GM18868 (cell line): ENCODE results near the gene GSC2.

ENCODE experiments used
- ATAC-seq: cut with Tn5 transposase; IDR thresholded peaks from one replicate; pipeline ENCODE4 v1.9.1; 2021; ENCODE audit warnings: mild to moderate bottlenecking, moderate library complexity; ENCODE audit not compliant: unreplicated experiment

The GSC2 gene

DNA sequence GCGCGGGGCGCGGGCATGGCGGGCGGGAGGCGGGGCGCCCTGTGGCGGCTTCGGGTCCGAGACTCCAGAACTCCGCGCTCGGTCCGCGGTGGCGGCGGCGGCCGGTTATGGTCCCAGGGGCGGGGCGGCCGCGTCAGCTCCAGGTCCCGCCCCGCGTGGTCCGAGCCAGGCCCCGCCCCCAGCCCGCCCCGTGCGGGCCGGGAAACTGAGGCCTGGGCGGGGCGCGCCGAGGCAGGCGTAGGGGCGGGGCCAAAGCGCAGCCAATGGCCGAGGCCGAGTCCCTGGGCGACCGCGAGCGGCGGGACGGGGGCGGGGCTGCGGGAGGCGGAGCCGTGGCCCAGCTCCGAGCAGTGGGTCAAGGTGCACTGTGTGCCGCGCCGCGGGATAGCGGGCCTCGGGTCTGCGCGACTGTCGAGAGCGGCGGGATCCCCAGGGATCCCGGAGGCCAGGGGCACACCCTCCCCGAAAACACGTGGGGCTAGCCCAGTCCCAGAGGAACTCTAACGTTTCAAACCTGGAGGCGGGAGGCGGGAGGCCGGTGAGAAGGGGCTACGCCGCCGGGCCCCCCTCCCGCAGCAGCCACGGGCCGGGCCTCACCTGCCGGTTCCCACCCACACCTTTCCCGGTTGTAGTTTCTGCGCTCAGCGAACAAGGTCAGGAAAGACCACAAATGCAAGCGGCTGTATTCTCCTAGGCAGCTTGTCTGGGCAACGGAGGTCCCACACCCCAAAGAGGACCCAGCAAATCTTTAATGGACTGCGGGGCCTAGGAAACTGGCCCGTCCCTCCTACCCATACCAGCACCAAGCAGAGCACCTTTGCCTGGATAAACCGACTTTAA is 28.8 kb upstream of the GSC2 start, which contains the start of gene SLC25A1:
TSS of gene SLC25A1 (minus strand) at position 80 of the 840 bp plus-strand sequence. CDS start at position 17, 63 bp downstream.
- ATAC-seq = peak; percentile 63

DNA sequence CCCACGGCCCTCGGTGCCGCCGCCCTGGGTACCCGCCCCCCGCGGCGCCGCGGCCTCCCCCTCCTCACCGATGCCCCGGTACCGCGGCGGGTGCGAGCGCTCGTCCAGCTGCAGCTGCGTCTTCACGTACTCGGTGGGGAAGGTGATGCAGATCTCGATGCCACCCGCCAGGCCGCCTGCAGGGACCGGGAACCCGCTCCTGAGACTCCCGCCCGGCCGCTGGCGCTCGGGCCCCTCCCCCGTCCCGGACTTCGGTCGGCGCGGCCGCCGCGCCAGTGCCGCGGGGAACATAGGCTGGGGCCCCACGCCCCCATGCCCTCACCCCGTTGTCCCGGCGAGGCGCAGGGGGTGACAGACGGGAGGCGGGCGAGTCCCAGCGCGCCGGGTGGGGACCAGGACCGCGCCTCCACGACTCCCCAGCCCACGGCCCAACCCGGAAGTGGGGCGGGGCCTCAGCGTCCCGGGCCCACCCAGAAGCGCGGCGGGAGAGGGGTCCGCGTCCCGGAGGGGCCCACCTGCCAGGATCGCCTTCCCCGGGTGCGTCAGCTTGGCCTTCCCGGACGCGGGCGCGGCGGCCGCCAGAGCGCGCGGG is 28.1 kb upstream of the GSC2 start:
- peak; percentile 30 for ATAC-seq

DNA sequence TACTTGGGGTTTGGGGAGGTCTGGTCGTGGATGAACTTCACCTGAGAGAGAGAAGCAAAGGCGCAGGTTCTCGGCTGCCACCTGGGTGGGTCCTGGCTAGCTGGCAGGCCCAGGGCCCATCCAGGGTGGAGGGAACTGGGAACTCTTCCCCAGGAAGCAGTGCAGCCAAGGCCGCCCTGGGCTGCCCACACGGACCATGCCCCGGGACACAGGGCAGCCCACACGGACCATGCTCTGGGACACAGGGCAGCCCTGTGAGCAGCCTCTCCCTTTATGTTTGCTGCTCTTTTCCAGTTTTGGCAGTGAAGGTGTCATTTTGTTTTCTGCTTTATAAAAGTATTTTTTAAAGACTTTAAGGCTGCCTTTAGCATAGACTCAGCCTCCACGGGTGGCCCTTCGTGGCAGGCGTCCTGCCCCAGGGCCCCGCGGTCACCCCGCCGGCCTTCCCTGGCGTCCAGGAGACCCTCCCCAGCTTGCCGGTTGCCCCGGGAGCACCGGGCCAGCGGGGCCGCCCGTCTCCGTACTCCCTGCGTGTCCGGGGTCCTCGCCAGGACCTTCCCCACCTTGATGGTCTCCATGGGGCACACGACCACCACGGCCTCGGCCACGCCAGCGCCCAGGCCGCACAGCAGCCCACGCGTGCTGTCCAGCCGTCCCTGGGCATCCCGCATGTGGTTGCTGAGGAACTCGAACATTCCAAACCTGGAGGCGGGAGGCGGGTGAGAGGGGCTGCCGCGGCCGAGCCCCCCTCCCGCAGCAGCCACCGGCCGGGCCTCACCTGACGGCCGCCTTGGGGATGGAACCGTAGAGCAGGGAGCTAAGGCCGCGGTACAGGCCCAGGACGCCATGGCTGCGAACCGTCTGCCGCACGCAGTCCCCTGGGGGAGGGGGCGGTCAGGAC is 27.3 kb upstream of the GSC2 start:
- no peak for ATAC-seq

DNA sequence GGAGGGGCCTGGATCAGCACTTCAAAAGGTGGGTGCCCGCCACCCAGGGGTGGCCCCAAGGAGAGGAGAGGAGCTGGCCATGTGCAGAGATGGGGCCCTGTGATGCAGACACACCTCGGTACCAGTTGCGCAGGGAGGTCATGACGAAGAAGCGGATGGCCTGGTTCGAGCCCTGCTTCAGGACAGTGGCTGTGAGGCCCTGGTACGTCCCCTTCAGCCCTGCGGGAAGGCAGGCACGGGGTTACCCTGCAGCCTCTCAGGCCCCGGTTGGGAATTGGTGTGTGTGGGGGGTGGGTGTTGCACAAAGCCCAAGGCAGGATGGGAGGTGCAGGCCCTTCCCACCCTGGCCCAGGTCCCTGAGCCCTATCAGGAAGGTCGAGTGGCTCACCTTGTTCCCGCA is 26.6 kb upstream of the GSC2 start:
- no peak for ATAC-seq

DNA sequence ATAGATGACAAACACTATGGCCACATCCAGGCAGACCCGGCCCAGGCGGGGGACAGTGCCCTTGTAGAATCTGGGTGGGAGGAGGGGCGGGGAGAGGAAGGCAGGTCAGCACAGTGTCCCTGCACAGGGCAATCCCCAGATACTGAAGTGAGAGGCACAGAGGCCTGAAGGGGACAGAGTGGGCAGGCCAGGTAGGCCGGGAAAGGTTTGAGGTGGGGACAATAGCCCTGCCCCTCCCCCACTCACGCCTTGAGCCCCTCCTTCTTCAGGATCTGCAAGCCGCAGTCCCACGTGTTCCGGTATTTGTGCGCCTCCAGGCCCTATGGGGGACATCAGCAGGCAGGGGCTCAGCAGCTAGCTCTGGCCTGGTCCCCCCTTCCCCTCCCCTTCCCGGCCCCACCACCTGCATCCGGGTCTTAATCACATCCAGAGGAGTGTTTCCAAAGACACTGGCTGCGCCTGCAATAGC is 26.1 kb upstream of the GSC2 start:
- ATAC-seq = no peak

DNA sequence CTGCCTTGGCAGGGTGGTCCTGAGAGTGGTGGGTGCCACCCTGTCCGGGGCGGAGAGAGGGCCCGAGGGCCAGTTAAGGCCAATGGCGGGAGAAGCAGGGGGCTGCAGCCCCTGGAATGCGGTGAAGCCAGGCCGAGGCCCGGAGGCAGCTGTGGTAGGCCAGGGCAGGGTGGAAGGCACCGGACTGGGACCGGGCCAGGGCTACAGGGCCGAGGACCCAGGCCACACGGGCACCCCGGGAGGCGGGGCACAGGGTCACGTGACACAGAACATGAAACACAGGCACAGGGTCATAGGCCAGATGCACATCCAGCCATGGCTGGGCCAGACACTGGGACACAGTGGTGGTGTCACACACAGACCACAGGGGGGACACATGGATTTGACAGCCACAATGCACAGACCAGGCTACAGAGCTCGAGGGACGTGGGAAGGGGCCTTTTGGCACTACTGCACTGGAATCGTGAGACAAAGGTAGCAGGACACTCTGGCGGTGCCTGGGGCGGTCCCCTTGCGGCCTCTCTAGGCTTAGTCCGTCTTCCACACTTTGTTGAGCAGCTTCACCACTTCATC is 25.6 kb upstream of the GSC2 start:
- ATAC-seq = no peak

DNA sequence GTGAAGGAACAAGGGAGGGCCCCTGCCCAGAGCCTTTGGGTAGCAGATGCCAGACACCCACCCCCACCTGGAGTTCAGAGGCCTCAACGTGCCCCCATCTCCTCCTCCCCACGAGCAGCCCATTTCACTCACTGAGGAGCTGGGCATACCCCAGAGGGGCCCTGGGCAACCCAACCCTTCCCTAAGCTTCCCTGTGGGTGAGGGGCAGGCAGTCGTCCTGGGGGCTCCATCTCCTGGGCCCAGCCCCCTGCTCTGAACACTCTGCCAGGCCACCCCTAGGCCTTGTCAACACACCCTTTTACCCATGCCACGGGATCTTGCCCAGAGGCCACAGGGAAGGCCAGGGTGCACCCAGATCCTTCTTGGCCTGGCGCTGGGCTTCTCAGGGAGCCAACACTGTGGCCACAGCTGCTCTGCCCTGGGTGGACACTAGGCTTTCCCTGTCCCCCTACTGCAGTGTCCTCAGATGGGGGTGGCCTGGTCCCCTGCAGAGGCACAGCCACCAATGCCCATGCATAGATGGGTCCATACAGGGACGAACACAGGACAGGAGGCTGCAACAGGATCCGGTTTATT is 25.0 kb upstream of the GSC2 start:
- no peak for ATAC-seq

DNA sequence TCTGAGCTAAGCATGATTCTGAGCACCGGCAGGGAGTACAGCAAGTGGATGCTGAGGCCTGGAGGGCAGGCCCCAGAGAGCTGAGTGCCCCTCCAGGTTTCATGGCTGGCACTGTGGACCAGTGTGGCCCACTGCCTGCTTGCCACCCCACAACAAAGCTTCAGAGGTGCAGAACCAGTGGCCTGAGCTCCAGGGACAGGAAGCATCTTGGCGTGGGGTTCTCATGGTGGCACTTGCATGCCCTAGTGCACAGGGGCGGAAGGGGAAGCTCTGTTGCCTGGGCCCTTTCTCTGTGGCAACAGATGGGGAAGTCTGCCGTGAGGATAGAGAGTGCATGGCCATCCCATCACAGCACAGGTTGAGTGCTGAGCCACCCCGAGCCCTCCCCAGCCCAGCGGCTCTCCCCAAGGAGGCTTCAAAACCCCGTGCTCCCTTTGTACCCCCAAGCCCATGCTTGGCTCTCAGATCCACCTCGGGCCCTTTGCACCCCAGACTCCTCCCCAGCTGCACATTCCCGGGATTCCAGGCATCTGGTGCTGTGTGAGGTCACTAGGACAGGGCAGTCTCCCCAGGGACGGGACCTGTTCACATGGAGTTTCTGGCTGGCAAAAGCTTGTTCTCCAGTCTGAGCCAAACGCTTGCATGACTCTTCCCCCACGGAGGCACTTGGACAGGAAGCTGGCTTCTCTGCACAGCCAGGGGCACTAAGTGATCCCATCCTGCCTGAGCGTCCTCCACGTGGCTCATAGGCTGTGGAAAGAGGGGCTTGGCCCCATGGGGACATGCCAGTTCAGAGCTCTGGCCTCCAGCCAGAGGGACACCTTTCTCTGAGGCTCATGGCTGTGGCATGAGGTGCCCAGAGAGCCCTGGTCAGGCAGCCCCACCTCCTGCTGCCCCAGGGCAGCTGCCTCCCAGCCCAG is 24.3 kb upstream of the GSC2 start:
- ATAC-seq = no peak

DNA sequence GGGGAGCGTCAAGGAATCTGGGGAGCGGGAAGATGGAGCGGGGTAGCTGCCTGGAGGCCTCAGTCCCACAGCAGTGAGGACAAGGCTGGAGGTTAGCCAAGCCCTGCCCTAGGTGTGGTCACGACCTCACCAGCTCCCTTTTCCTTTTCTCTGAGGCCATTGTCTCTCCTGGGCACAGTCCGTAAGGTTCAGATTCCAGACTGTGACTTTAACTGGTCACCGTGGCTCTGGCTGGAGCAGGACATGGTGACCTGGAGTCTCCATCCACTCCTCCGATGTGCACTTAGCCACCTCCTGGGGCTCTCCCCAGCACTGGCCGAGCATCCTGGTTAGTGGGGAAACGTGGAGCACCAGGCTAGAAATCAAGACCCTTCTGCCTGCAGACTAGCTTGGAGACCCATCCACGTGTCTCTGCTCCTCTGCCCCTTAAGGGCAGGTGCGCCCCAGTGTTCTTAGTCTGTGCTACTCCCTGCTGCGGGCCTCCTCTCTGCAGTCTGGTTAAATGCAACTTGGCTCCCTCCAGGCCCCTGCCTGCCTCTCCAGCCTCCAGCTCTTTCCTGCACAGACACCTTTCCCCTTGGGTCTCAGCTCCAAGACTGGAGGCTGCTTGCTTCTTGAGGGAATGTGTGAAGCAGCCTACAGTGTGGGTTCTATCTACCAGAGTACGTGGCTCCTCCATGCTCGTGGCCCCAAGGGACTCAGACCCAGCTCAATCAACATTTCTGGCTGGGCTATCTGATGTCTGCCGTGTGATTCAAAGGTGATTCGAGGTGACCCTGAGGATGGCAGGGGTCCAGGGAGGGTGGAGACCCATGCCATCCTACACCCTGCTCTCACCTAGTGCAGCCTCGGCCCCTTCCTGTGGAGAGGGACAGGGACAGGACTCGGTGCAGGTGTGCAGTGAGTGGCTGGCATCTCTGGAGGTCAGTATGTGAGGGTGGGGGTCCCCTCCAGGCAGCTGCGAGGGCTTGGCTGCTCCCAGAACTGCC is 23.2 kb upstream of the GSC2 start:
- ATAC-seq = no peak

DNA sequence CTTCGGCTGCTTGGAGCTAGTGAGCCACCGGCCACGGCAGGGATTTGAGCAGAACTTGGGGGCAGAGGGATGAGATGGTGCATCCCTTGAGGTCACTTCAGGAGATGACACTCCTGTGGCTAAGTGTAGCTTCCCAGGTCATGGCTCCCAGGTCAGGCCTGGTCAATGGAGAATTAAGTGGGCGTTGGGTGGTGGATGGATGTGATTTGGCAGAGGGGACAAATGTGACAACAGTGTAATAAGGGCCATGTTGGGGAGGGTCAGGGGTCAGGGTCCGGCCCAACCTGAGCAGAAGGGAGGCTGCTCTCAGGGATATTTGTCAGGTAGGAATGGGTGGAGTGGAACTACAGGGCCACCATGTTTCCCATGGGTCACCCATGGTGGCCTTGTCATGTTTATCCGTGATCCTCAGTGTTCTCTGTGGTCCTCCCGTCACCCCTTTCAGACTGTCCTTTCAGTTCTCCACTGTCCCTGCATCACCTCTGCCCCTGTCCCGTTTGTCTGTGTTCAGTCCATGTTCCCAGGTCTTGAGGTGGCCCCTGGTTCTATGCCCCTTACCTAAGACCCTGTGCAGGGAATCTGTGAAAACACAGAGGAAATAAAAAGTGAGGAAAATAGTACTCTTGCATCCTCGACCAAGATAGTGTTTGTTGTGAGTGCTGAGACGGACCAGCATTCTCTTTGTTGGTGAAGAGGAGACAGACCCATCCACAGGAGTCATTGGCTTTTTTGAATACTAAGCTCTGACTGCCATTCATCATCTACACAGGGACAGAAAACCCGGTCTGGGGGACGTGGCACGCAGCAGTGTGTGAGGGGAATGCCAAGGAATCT is 22.3 kb upstream of the GSC2 start:
- ATAC-seq = no peak

DNA sequence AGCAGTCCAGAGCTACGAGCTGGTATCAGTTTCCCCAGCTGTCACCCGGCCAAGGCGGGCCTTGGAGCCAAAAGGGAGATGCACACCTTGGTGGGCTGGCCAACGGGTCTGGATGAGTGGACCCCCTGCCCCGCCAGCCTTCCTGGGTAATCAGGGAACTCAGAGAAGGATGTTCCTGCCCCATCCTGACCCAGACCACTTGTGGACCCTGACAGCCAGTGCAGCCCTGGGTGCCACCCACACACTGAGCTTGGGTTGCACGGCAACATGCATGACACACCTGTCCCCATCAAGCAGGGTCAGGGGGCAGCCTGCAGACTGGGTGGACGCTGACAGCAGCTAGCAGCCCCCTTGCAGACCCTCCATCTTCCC is 19.8 kb upstream of the GSC2 start:
- ATAC-seq = no peak

DNA sequence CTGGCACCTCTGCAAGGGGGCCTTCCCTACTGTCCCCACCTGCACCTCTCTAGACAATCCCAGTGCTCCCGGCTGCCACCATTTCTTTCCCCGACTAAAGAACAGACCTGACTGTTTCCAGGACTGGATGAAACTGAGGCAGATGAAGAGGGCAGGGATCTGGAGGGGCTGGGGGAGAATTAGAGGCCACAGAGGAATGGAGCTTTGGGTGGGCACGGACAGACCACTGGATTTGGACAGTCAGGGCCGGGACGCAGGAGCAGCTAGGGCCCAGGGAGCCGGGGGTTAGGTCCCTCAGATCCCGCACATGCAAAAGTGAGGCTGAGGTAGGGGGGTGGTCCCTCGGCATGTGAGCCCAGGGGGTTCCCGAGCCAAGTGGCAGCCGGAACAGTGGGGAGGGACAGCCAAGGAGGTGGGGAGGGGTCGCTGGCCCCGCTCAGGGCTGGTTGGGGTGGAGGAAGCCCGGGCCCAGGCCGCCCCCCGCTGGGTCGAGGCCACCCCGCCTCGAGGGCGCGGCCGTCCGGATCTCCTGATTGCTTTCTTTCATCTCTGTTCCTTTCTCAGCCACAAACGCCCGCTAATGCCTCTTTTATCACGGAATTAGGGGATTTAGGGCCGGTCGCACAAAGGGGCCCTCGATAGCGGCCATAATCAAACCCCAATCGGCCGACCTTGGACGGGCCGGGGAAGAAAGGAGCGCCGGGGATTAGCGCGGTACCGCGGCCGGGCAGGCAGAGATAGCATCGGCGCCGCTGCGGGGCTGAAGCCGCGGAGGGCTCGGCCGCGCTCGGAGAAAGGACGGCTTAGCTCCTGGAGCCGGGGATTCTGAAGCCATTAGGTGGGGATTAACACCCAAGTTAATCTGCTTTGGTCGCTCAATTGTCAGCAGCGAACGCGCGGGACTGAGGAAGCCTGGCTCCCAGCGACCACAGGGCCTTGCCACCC is 19.2 kb upstream of the GSC2 start:
- ATAC-seq = no peak

DNA sequence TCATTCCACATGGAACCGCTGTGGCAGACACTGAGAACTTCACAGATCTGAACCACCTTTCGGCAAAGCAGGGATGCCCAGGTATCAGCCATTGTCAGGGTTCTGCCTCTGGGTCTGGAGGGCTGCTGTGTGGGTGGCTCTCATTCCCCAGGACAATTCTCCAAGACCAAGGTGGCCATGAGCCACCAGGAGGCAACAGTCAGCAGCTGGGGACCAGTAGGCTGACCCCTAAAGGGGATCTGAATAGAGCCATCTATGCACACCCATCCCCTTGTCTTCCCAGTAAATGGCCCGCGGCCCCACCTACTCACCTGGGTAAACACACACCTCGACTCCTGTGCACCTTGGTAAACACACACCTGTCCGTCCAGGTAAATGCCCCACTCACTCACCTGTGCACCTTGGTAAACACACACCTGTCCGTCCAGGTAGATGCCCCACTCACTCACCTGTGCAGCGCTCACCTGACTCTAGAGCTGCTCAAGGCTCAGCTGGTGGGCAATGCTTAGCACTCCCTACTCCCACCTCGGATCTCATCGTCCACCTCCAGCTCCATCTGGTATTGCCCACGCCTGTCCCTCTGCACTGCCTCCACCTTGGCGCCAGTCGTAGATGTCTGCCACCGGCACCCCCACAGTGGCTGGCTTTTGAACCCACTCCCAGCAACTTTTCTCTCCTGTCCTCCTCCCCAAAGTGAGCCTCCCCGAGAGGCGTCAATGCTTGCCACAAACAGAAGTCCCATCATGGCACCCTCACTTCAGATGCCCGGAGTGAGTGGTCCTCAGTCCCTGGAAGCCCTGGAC is 18.2 kb upstream of the GSC2 start:
- ATAC-seq = no peak

DNA sequence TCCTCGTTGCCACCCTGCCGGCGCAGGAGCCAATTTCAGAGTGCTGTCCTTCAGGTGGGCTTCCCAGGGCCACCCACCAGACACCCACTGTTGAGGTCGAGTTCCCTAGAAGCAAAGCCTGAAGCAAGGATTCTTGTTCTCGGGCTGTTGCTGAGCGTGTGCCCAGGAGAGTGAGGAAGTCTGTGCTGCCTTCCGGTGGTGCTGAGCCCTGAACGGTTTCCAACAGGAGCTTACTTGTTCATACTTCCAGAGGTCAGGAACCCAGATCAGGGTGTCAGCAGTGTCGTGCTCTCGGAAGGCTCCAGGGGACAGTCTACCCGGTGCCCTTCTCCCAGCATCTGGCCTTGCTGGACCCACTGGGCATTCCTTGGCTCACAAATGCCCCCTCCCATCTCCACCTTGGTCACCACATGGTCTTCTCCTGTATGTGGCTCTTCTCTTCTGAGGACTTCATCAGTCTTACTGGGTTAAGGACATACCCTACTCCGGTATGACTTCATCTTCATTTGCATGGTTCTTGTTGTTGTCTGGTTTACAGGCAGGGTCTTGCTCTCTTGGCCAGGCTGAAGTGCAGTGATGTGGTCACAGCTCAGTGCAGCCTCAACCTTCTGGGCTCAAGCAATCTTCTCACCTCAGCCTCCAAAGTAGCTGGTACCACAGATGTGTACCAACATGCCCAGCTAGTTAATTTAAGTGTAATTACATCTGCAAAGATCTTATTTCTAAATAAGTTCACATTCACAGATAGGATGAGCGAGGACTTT is 17.2 kb upstream of the GSC2 start:
- no peak for ATAC-seq

DNA sequence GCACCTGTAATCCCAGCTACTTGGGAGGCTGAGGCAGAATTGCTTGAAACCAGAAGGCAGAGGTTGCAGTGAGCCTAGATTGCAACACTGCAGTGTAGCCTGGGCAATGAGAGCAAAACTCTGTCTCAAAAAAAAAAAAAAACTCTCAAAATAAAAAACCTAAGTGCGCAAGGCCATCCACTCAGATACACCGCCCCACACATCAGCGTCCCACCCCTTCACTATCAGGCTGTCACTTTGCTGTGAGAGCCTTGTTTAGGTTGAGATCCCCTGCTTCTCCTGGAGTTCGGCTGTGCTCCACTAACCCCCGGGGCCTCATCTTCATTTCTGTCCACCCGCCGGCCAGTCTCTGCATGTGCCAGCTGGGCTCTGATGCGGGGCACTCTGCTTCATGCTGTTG is 16.3 kb upstream of the GSC2 start:
- ATAC-seq = no peak
